Type B pancreatic cell (in vitro differentiated cells): ENCODE measurements around the gene PLAC1. TPM values are rescaled to one million over a fixed set of nuclear protein-coding genes. Genes with fewer than 3 reads are reported as not detected.

Experiments used
- DNase-seq: peaks from one replicate; pipeline ENCODE4 v3.0.0; 2021; ENCODE audit warnings: mixed read lengths; ENCODE audit not compliant: unreplicated experiment; ENCODE audit errors: extremely low spot score
- H3K27ac Mint-ChIP-seq: 2 replicates; pipeline ENCODE4 v1.8.0; 2021; ENCODE audit warnings: mild to moderate bottlenecking, mixed read lengths
- H3K27me3 Mint-ChIP-seq: 2 replicates; pipeline ENCODE4 v1.8.0; 2021; ENCODE audit warnings: mixed read lengths
- H3K36me3 Mint-ChIP-seq: 2 replicates; pipeline ENCODE4 v1.8.0; 2021; ENCODE audit warnings: mixed read lengths
- H3K4me1 Mint-ChIP-seq: one replicate; pipeline ENCODE4 v1.8.0; 2021; ENCODE audit warnings: mixed read lengths; ENCODE audit not compliant: unreplicated experiment
- H3K4me3 Mint-ChIP-seq: 2 replicates; pipeline ENCODE4 v1.8.0; 2021; ENCODE audit warnings: mild to moderate bottlenecking, mixed read lengths
- H3K9me3 Mint-ChIP-seq: 2 replicates; pipeline ENCODE4 v1.8.0; 2021; ENCODE audit warnings: mixed read lengths
- CTCF ChIP-seq: fragments of 200-600 bp; sonication (generic); conservative IDR thresholded peaks from 2 replicates; pipeline ENCODE4 v1.5.0; 2021; ENCODE audit warnings: antibody characterized with exemption, mild to moderate bottlenecking
- microRNA-seq: library from miRNA; unstranded; fragments of <30 nt; microRNA quantifications from one replicate; pipeline ENCODE4, GENCODE V29; 2020
- total RNA-seq: library from RNA; stranded (reverse); gene quantifications from 2 replicates; pipeline ENCODE4 v1.2.1, GENCODE V29; 2021; ENCODE audit warnings: low replicate concordance

The PLAC1 gene
- total RNA-seq, 1 donor from 2014 or later: 0.43 TPM

GRCh38 chrX:134525086-134525792 is 133.0 kb downstream of the PLAC1 start:
- Mint-ChIP-seq H3K36me3 (no peaks in the 10 kb centered on the region), H3K27ac (no peak overlapping the region)

GRCh38 chrX:134524181-134524580 is 134.1 kb downstream of the PLAC1 start:
- Mint-ChIP-seq H3K27me3 (no peaks in the 10 kb centered on the region), H3K9me3 (no peaks in the 10 kb centered on the region), H3K36me3 (no peaks in the 10 kb centered on the region), H3K4me1 (peaks cover 8% of the 10 kb centered on the region), H3K4me3 (no peak overlapping the region), H3K27ac (no peak overlapping the region)
- DNase-seq: no peak
- no peak for TF ChIP-seq CTCF

More at GRCh38 chrX:134525086-134525792, 133.0 kb downstream of the PLAC1 start:
- Mint-ChIP-seq H3K4me3 (no peak overlapping the region), H3K9me3 (no peaks in the 10 kb centered on the region), H3K27me3 (no peaks in the 10 kb centered on the region), H3K4me1 (peaks cover 9% of the 10 kb centered on the region)
- no peak for TF ChIP-seq CTCF
- no peak for DNase-seq

GRCh38 chrX:134520860-134521390 is 137.3 kb downstream of the PLAC1 start:
- TF ChIP-seq CTCF: peak; percentile 70
- Mint-ChIP-seq H3K27me3 (no peaks in the 10 kb centered on the region), H3K4me1 (peaks cover 3% of the 10 kb centered on the region), H3K27ac (no peak overlapping the region), H3K36me3 (no peaks in the 10 kb centered on the region), H3K4me3 (no peak overlapping the region), H3K9me3 (no peaks in the 10 kb centered on the region)
- DNase-seq: no peak

Small RNA genes lying within 50 kb of the gene (microRNA-seq; reads per million reads assigned to microRNA genes)
- 3,453 reads per million, percentile 90 among the genes with 10 or more reads in this experiment for gene MIR424
- gene MIR450A1: 4.1 reads per million, percentile 15 among the genes with 10 or more reads in this experiment
- 3.9 reads per million, percentile 13 among the genes with 10 or more reads in this experiment for gene MIR450A2
- gene MIR450B: 7.4 reads per million, percentile 28 among the genes with 10 or more reads in this experiment
- gene MIR503: 72.7 reads per million, percentile 59 among the genes with 10 or more reads in this experiment
- gene MIR542: 76.3 reads per million, percentile 60 among the genes with 10 or more reads in this experiment

Other genes with a start within 250 kb of the PLAC1 start
- 13.7 and 20.5 TPM in 2 replicates for gene HPRT1, start 198.3 kb downstream of the PLAC1 start, total RNA-seq
- gene PABIR2, start 138.7 kb upstream of the PLAC1 start, total RNA-seq: 14.7 and 24.2 TPM in 2 replicates